HG02642 (cell line): Measurements from ENCODE around the gene ST7.

Experiments
- ATAC-seq: cut with Tn5 transposase; IDR thresholded peaks from one replicate; pipeline ENCODE4 v1.9.1; 2021; ENCODE audit warnings: mild to moderate bottlenecking; ENCODE audit not compliant: unreplicated experiment, poor library complexity

The ST7 gene

GRCh38 chr7:117047496-117047895 lies 94.2 kb downstream of the ST7 start:
- no peak for ATAC-seq

DNA sequence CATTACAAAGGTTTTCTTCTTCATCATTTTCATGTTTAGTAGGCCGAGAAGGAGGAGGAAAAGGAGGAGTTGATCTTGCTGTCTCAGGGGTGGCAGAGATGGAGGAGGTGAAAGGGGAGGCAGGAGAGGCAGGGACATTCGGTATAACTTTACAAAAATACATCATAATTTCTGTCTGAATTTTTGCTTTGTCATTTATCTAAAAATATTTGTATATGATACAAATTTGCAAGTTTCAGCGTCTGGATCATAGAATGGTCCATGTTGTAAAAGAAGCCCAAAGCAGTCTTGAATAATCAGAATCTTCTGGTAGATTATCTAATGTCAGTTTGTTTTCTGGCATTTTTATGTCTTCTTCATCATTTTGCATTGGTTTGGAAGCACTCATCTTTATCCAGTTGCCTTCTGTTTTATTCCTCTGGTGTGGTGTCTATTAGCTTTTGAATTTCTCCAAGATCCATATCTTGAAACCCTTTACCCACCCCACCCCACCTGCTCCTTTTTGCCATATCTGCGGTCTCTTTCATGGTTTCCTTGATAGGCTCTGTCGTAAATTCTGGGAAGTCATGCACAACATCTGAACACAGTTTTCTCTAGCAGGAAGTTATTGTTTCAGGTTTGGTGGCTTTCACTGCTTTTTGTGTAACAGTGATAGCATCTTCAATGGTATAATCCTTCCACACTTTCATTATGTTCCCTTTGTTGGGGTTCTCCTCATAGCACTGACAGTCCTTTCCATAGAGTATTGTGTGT lies 95.0 kb downstream of the ST7 start:
- no peak for ATAC-seq

DNA sequence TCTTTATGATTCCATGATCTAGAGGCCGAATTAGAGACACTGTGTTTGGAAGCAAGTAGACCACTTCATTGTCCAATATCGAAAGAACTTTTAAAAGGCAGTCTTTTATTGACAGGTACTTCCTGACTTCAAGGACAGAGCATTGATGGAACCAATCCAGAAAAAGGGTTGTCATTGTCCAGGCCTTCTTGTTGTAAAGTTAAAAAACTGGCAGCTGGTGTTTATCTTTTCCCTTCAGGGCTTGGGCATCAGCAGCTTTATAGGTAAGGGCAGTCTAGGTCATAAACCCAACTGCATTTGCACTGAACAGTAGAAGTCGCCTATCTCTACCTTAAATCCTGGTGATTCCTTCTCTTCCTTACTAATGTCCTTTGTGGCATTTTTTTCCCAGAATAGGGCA lies 95.6 kb downstream of the ST7 start:
- no peak for ATAC-seq

- no peak for ATAC-seq
Observed at GRCh38 chr7:117051808-117052207, 98.5 kb downstream of the ST7 start.

DNA sequence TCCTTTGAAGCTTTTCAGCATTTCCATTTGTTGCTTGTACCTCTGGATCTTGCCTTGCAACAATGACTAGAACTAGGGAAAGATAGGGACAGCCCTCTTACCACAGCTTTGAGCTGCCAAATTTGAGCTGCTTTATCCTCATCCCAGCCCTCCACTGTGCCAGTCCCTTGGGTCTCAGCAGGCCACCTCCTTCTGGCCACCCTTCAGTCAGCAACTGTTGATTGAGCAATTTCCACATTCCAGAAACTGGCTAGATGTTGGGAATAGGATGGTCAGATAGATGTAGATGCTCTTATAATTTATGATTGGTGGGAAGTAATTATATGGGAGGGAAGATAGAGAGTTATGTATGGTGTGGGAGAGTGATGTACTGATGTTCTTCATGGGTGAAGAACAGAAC lies 100.1 kb downstream of the ST7 start:
- no peak for ATAC-seq

DNA sequence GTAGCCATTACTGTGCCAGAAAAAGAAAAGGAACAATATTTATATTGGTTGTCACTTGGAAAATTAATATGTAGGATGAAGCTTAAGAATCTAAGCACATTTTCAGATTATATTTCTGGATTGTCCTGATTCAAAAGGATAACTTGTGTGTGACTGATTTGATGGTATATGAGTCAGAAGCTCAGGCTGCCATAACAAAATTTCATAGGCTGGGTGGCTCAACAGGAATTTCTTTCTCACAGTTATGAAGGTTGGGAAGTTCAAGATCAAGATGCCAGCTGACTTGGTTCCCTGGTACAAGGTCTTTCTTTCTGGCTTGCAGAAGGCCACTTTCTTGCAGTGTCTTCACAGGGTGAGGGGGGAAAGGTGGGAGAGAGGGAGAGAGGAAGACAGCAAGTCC lies 108.5 kb downstream of the ST7 start:
- ATAC-seq, result no peak

GRCh38 chr7:117062300-117062699 lies 109.0 kb downstream of the ST7 start:
- no peak for ATAC-seq

DNA sequence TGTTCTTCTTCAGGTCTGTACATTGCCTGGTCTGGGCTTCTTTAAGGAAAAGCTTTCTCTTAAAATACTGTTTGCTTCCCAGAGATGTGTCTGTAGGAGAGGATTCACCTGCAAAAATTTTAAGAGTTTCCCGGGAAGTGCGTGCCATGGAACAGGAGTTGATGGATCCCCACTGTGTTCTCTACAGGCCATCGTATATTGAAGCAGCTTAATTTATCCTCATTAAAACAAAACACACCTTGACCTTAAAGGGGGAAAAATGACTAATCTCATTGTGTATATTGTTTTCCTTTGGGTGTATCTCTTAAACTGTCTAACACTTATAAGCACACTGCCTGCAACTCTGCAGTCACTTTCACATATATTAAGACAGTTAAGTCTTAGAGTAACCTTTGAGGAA lies 111.4 kb downstream of the ST7 start:
- no peak for ATAC-seq

DNA sequence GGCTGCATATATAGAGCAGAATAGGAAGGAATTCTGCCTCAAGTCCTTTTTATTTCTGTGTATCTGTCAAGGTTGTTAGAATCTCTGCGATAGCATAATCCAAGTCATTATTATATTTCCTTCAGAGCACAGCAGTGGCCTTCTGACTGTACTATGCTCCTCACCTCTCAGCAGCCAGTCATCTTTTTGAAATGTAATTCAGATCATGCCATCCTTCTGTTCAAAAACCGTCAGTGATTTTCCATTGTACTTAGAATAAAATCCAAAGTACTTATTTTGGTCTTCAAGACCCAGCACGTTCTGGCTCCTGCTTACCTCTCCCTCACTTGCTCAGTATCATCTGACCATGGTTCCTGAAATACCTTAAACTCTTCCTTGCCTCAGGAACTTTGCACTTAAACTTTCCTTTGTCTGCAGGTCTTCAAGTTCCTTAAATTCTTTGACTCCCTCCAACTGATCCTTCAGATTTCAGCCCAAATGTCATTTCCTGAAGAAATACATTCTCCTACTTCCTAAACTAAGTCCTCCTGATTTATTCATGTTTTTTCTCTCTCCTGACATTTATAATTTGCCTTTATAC lies 112.4 kb downstream of the ST7 start:
- ATAC-seq, result no peak

DNA sequence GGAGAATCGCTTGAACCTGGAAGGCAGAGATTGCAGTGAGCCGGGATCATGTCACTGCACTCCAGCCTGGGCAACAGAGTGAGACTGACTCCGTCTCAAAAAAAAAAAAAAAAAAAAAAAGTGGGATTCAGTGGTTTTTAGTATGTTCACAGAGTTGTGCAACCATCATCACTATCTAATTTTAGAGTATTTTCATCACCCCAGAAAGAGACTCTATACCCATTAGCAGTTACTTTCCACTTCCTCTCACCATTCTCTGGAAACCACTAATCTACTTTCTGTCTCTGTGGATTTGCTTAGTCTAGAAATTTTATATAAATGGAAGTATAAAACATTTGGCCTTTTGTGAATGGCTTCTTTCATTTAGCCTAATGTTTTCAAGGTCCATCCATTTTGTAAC lies 113.4 kb downstream of the ST7 start:
- ATAC-seq, result no peak

DNA sequence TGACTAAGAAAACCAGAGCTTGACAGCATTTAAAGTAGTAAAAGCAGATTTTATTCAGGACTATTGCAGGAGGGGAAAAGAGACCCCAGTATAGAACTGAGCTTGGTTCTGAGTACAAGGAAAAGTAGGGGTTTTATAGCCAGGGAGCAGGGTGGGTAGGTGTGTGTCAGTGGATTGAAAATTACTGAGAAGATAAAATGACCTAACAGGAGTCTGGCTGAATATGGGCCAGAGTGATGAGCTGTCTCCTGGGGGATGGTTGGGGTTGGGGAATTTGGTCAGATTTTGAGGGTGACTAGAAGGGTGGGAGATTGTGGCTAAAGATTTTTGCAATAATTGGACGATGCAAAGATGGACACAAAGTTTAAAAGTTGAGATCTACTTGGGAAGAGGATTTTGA lies 114.0 kb downstream of the ST7 start:
- ATAC-seq, result no peak

DNA sequence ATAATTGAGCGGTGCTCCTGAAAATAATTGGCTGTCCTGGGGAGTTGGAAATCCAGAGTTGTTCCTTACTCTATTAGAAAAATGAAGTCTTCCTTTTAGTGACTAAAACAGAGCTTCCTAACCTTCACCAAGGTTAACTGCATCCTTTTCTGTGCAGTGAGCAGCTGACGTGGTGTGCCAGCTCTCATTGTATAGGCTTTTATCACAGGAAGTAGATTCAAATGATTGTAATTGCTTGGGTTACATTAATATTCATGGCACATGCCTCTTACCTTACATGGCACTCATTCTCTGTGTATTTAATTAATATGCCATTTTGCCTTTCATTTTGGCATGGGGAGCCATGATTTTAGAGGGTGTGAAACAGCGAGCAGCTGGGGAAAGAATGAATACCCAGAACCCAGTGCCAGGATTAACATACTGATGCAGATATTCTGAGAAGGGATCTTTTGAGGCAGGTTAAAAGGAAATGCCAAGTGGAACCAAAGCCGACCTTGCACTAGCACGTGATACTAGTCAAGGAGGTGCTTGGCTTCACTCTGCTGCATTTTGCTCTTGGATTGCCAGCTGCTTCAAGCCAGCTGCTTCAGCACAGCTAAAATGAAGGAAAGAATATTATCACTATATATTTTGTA lies 115.3 kb downstream of the ST7 start:
- ATAC-seq, result no peak

- ATAC-seq, result peak; percentile 49
Observed at GRCh38 chr7:117069379-117069778, 116.1 kb downstream of the ST7 start.

DNA sequence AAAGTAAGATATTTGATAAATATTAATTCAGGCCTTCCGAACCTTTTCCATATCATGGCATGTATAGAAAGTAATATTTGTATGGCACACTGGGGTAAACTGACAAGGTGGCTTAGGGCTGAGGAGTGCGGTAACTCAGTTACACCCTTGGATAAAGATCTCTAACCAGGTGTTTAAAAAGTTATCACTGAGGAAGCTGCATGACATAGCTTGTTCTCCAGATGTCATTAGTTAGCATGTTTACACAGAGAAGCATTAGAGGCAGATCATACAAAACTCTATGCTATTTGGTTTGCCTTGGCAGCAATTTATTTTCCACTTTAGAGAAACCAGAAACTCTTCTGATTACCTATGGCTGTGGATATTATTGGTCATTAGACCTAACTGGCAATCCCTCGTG lies 118.2 kb downstream of the ST7 start:
- ATAC-seq, result no peak

- no peak for ATAC-seq
Observed at GRCh38 chr7:117072620-117073118, 119.4 kb downstream of the ST7 start.

DNA sequence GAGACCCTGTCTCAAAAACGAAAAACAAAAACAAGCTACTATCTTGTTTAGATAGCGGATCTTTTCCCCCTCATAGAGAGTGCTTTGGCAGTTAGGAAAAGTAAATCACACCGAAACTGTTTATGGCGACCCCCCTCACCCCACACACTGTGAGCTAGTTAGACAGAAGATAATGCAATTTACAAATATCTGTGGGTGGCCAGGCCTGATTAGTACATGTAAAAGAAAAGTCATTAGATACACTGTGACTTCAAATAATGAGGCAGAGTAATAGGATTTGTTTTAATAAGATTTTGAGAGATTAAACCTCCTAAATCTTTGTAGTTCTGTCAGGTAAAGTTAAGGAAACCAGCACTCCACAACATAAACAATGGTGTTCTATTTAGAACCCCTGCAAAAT lies 121.1 kb downstream of the ST7 start:
- ATAC-seq, result no peak

GRCh38 chr7:117075934-117076333 lies 122.6 kb downstream of the ST7 start:
- ATAC-seq, result no peak

GRCh38 chr7:117076426-117076943 lies 123.2 kb downstream of the ST7 start:
- ATAC-seq, result no peak

GRCh38 chr7:117077658-117078057 lies 124.4 kb downstream of the ST7 start:
- ATAC-seq, result no peak

GRCh38 chr7:117082647-117083046 lies 129.3 kb downstream of the ST7 start:
- ATAC-seq, result no peak

GRCh38 chr7:117083648-117084047 lies 130.3 kb downstream of the ST7 start:
- ATAC-seq, result no peak
